ENCODE results near the gene ZNF823.
"Not testable (repeated sequence)": the region's sequence is repeated elsewhere in the genome, so short reads cannot be mapped to it uniquely, and the experiment has no call there.

The ZNF823 gene

GRCh38 chr19:11738746-11739620 is at the start of gene ZNF823:
ZNF823 (minus strand) TSS chr19:11738946; CDS start chr19:11738819, 127 bp downstream.
- DNase-seq, result peak; percentile 98

DNA sequence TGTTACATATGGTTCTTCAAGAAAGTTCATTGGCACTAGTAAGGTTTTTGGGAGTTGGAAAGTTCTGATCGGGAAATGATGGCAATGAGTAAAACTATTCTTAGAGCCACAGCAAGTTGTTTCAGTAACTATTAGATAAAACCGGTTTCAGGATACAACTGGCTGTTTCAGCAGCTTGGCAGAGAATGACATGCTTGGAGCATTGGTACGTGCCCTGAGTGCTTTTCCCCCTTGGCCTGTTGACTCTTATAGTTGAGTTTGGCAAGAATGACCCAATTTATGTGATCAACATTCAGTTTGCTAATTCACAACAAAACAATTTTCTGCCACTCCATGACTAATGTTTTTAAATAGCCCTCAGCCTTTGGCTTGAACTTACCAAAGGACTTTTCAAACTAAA is 48.8 kb upstream of the ZNF823 start:
- no peak for DNase-seq

- DNase-seq, result no peak
Observed at GRCh38 chr19:11784356-11784755, 45.6 kb upstream of the ZNF823 start.

- no peak for DNase-seq
Observed at GRCh38 chr19:11783767-11784166, 45.0 kb upstream of the ZNF823 start.

DNA sequence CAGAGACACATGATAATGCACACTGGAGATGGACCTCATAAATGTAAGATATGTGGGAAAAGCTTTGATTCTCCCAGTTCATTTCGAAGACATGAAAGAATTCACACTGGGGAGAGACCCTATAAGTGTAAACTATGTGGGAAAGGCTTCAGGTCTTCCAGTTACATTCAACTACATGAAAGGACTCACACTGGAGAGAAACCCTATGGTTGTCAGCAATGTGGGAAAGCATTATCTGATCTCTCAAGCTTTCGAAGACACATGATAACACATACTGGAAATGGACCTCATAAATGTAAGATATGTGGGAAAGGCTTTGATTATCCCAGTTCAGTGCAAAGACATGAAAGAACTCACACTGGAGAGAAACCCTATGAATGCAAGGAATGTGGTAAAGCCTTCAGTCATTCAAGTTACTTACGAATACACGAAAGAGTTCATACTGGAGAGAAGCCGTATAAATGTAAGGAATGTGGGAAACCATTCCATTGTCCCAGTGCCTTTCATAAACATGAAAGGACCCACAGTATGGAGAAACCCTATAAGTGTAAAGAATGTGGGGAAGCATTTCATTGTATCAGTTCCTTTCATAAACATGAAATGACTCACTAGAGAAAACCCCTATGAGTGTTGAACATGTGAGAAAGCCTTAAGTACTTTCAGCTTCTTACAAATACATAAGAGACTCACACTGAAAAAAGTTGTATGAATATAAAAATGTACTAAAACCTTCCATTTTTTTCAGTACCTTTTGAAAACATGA is 42.7 kb upstream of the ZNF823 start:
- DNase-seq, result no peak

- no peak for DNase-seq
Observed at GRCh38 chr19:11780431-11781020, 41.8 kb upstream of the ZNF823 start.

GRCh38 chr19:11776669-11777068 is 37.9 kb upstream of the ZNF823 start:
- DNase-seq, result not testable (repeated sequence)

- DNase-seq, result not testable (repeated sequence)
Observed at GRCh38 chr19:11771520-11771919, 32.8 kb upstream of the ZNF823 start.

DNA sequence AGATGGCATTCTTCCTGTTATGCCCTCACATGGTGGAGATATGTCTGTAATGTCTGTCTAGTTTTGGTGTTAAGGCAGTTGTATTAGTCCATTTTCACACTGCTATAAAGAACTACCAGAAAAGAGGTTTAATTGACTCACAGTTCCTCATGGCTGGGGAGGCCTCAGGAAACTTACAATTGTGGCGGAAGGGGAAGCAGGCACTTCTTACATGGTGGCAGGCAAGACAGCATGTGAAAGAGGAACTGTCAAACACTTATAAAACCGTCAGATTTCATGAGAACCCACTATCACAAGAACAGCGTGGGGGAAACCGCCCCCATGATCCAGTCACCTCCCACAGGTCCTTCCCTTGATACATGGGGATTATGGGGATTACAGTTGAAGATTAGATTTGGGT is 31.2 kb upstream of the ZNF823 start:
- DNase-seq, result no peak

- DNase-seq, result peak; percentile 12
Observed at GRCh38 chr19:11767633-11768133, 28.9 kb upstream of the ZNF823 start.

GRCh38 chr19:11766597-11767591 is 28.1 kb upstream of the ZNF823 start, which contains the start of gene ZNF441:
ZNF441 (plus strand) TSS chr19:11767000; CDS start chr19:11767194, 194 bp downstream.
- DNase-seq, result peak; percentile 91

GRCh38 chr19:11763611-11764010 is 24.9 kb upstream of the ZNF823 start:
- DNase-seq, result no peak

GRCh38 chr19:11763117-11763516 is 24.4 kb upstream of the ZNF823 start:
- DNase-seq, result no peak

GRCh38 chr19:11759805-11760204 is 21.1 kb upstream of the ZNF823 start:
- no peak for DNase-seq

DNA sequence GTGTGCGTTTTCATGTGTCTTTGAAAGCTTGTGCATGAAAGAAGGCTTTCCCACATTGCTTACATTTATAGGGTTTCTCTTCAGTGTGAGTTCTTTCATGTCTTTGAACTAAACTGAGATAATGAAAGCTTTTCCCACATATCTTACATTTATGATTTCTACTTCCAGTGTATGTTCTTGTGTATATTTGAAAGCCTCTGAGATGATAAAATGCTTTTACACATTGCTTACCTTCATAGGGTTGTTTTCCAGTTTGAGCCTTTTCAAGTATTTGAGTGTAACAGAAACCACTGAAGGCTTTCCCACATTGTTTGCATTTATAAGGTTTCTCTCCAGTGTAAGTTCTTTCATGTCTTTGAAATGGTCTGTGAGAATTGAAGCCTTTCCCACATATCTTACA is 18.2 kb upstream of the ZNF823 start:
- no peak for DNase-seq

DNA sequence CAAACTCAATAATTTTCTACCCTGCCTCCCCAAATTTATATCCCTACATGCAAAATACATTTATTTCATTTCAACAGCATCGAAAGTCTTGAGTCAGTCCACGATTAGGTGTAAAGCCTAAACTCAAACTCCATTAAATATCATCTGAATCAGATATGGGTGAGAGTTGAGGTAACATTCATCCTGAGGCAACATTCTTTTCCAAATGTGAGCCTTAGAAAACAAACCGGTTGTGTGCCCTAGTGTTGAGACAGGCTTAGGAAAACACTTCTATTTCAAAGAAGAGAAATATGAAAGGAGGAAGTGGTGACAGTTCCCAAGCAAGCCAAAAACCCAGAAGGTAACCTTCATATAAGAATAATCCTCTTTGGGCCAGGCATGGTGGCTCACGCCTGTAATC is 15.9 kb upstream of the ZNF823 start:
- DNase-seq, result no peak

DNA sequence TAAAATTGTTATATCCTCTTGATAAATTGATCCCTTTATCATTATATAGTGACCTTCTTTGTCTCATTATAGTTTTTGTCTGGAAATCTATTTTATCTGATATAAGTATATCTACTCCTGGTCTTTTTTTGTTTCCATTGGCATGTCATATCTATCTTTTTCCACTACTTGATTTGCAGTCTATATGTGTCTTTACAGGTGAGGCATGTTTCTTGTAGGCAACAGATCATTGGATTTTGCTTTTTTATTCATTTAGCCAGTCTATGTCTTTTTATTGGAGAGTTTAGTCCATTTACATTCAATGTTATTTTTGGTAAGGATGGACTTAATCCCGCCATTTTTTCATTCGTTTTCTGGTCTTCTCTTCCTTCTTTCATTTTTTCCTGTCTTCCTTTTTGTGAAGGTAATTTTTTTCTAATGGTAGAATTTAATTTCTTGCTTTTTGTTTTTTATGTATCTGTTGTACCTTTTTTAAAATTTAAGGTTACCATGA is 13.5 kb upstream of the ZNF823 start:
- no peak for DNase-seq

GRCh38 chr19:11749751-11750150 is 11.0 kb upstream of the ZNF823 start:
- DNase-seq, result no peak

GRCh38 chr19:11747277-11747676 is 8.5 kb upstream of the ZNF823 start:
- DNase-seq, result no peak

DNA sequence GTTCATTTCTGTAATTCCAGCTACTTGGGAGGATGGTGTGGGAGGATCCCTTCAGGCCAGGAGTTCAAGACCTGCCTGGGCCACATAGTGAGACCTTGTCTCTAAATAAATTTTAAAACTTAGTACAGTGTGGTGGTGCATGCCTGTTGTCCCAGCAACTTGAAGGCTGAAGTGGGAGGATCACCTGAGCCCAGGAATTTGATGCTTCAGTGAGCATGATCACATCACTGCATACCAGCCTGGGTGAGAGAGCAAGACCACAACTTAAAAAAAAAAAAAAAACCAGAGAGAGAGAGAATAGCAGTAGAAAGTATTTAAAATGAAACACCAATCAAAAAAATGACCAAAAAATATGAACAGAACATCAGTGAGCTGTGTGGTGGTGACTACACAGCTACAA is 7.1 kb upstream of the ZNF823 start:
- DNase-seq, result no peak

DNA sequence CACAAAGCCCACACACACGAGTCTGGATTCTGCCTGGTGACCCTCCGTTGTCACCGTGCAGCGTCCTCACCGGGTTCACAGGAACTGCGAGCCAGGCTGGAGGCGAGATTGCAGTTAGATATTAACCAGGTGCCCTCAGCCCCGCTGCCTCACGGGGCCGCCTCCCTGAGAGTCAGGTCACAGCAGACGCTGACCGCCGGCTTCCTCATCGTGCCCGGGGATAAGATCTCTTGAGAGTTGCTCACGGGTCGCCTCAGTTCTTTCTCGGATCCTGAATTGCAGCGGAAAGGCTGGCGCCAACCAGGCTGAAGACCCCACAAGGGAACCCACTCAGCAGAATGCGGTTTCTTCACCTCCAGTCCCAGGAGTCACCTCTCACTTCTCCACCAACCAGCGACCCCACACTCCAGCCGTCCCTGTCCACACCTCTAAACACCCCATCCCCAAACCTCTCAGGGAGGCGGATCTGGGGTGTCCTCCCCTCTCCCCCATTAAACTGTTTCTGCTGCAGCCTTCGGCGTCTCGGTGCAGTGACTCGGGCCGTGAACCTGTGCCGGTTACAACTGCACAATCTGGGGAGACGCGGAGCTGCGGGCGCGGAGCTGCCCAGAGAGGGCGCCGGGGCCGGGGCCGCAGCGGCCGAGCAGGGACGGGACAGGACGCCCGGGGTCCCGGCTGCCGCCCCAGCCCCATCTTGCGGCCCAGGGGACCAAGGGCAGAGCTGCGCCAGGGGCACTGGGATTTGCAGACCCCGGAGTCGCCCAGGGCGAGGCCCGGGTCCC is 591 bp downstream of the ZNF823 start:
- no peak for DNase-seq
